ENCODE measurements around the gene USP46.

DNA sequence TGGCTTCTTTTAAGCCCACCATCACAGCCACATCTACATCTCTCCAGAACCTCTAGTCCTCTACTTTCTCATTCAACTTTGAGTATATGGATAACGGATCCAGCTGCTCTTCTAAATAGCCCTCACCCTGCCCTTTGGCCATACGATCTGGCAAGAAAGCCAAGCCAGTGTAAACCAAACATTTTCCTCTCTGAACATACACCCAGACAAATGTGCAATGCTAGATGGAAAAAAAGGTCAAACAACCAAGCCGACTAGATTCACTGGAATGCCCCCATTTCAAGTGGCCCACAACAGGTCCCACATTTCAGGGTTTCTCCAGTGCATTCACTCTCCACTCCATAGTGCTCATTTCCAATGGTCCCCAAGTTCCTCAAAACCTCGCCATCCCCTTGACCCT is 24.0 kb downstream of the USP46 start:
- TF ChIP-seq RFX5 (IDR thresholded peaks at IDR 0.05; ENCODE audit: borderline replicate concordance, low read depth, low read length) (no peak), RXRA (IDR thresholded peaks at IDR 0.05; ENCODE audit: insufficient read depth, low read depth, low read length) (no peak), EP300 (IDR thresholded peaks at IDR 0.05; ENCODE audit: borderline replicate concordance in 1 of 2, low read depth in 2 of 2, low read length in 2 of 2) (no peak)
